Erythroblast (primary cell): Measurements from ENCODE around the gene GOT1.

Experiments
- GATA1 ChIP-seq: IDR thresholded peaks from 2 replicates; pipeline ENCODE4 v1.6.1; 2011; ENCODE audit warnings: low read depth, mild to moderate bottlenecking, control low read depth, low read length, moderate library complexity
- POLR2A ChIP-seq: IDR thresholded peaks from 2 replicates; pipeline ENCODE4 v1.6.1; 2011; ENCODE audit warnings: mild to moderate bottlenecking, low read length

GRCh38 chr10:99410146-99410545, 20.3 kb downstream of the GOT1 start:
- TF ChIP-seq POLR2A (no peak), GATA1 (no peak)
